Neural progenitor cell (in vitro differentiated cells): ENCODE results near the gene ZNF808. TPM values are rescaled to one million over a fixed set of nuclear protein-coding genes. Genes with fewer than 3 reads are reported as not detected.
A peak's percentile ranks its signal among the peaks of the same experiment; 100 is the strongest.

Experiments used
- DNase-seq: peaks from one replicate; pipeline ENCODE4 v3.0.0-alpha.2; 2016; ENCODE audit warnings: low spot score
- H2AFZ ChIP-seq: fragments of 200-600 bp; sonication (generic); replicated peaks from 2 replicates; pipeline ENCODE4 v1.6.1; 2016; ENCODE audit warnings: antibody characterized with exemption
- H3F3A ChIP-seq: fragments of 200-600 bp; sonication (generic); 2 replicates; pipeline ENCODE4 v1.6.1; 2016; ENCODE audit warnings: antibody characterized with exemption, low read depth
- H3K27ac ChIP-seq: fragments of 200-600 bp; sonication (generic); 2 replicates; pipeline ENCODE4 v1.5.1; 2016; ENCODE audit warnings: mild to moderate bottlenecking
- H3K27me3 ChIP-seq: fragments of 200-600 bp; sonication (generic); 2 replicates; pipeline ENCODE4 v1.6.1; 2016; ENCODE audit warnings: mild to moderate bottlenecking, moderate library complexity
- H3K36me3 ChIP-seq: fragments of 200-600 bp; sonication (generic); 2 replicates; pipeline ENCODE4 v1.5.1; 2016
- H3K4me1 ChIP-seq: fragments of 200-600 bp; sonication (generic); 2 replicates; pipeline ENCODE4 v1.6.1; 2016; ENCODE audit warnings: mixed run types
- H3K4me2 ChIP-seq: fragments of 200-600 bp; sonication (generic); 2 replicates; pipeline ENCODE4 v1.6.1; 2016
- H3K4me3 ChIP-seq: fragments of 200-600 bp; sonication (generic); 2 replicates; pipeline ENCODE4 v1.5.1; 2016
- H3K79me2 ChIP-seq: fragments of 200-600 bp; sonication (generic); 2 replicates; pipeline ENCODE4 v1.6.1; 2016; ENCODE audit warnings: low read depth
- H3K9ac ChIP-seq: fragments of 200-600 bp; sonication (generic); 2 replicates; pipeline ENCODE4 v1.6.1; 2016
- H3K9me3 ChIP-seq: fragments of 200-600 bp; sonication (generic); 2 replicates; pipeline ENCODE4 v1.5.1; 2016; ENCODE audit warnings: low read depth
- H4K20me1 ChIP-seq: fragments of 200-600 bp; sonication (generic); 2 replicates; pipeline ENCODE4 v1.6.1; 2016; ENCODE audit warnings: low read depth
- H3K27ac Mint-ChIP-seq: 3 replicates; pipeline ENCODE4 v1.8.0; 2021; ENCODE audit warnings: mixed read lengths
- H3K27me3 Mint-ChIP-seq: 2 replicates; pipeline ENCODE4 v1.8.0; 2022; ENCODE audit warnings: low read depth, mild to moderate bottlenecking, inconsistent platforms, moderate library complexity, mixed read lengths; ENCODE audit not compliant: insufficient read depth
- H3K36me3 Mint-ChIP-seq: 3 replicates; pipeline ENCODE4 v1.8.0; 2021; ENCODE audit warnings: mixed read lengths
- H3K4me1 Mint-ChIP-seq: 3 replicates; pipeline ENCODE4 v1.8.0; 2021; ENCODE audit warnings: mixed read lengths
- H3K4me3 Mint-ChIP-seq: 3 replicates; pipeline ENCODE4 v1.8.0; 2021; ENCODE audit warnings: mild to moderate bottlenecking, moderate library complexity, mixed read lengths
- H3K9me3 Mint-ChIP-seq: 3 replicates; pipeline ENCODE4 v1.8.0; 2020; ENCODE audit warnings: mixed read lengths
- EZH2 ChIP-seq: fragments of 200-600 bp; sonication (generic); IDR thresholded peaks from 2 replicates; pipeline ENCODE4 v1.6.1; 2017; ENCODE audit warnings: antibody characterized with exemption, mild to moderate bottlenecking, moderate library complexity
- EZH2phosphoT487 ChIP-seq: fragments of 200-600 bp; sonication (generic); IDR thresholded peaks from 2 replicates; pipeline ENCODE4 v1.6.1; 2017; ENCODE audit warnings: antibody characterized with exemption
- total RNA-seq: library from RNA; depleted of rRNA; stranded (reverse); fragments of >200 nt; gene quantifications from 2 replicates; pipeline ENCODE4 v1.2.3, GENCODE V29; 2015; ENCODE audit warnings: low replicate concordance
- TF ChIP-seq, protein P1 (sequence below): fragments of 200-600 bp; sonication (generic); IDR thresholded peaks from 2 replicates; pipeline ENCODE4 v1.5.1; 2017; ENCODE audit warnings: antibody characterized with exemption, mild to moderate bottlenecking

The ZNF808 gene
- total RNA-seq, 1 donor from 2014 or later: 18.9 TPM

- H3K4me2 ChIP-seq: peak overlapping the region; percentile 73
- Mint-ChIP-seq H3K36me3 (peaks cover 1% of the 10 kb centered on the region), H3K27ac (no peak overlapping the region)
Measured at GRCh38 chr19:52492201-52492993, 35.1 kb upstream of the ZNF808 start.

GRCh38 chr19:52492994-52493470 is 34.4 kb upstream of the ZNF808 start:
- Histone ChIP-seq H3K79me2 (no peaks in the 10 kb centered on the region), H4K20me1 (no peaks in the 10 kb centered on the region), H3K9me3 (no peaks in the 10 kb centered on the region), H3K4me1 (no peaks in the 10 kb centered on the region), H3K9ac (no peak overlapping the region), H2AFZ (peak overlapping the region; percentile 80), H3K4me3 (peak overlapping the region; percentile 41), H3K36me3 (no peaks in the 10 kb centered on the region), H3F3A (peaks cover 17% of the 10 kb centered on the region), H3K4me2 (peak overlapping the region; percentile 73), H3K27ac (no peak overlapping the region), H3K27me3 (peaks cover 16% of the 10 kb centered on the region)
- peaks cover 4% of the 10 kb centered on the region for H3K27me3 Mint-ChIP-seq
- peak overlapping the region; percentile 55 for H3K4me3 Mint-ChIP-seq
- TF ChIP-seq EZH2: no peak
- TF ChIP-seq EZH2phosphoT487: no peak
- TF ChIP-seq, protein P1, sequence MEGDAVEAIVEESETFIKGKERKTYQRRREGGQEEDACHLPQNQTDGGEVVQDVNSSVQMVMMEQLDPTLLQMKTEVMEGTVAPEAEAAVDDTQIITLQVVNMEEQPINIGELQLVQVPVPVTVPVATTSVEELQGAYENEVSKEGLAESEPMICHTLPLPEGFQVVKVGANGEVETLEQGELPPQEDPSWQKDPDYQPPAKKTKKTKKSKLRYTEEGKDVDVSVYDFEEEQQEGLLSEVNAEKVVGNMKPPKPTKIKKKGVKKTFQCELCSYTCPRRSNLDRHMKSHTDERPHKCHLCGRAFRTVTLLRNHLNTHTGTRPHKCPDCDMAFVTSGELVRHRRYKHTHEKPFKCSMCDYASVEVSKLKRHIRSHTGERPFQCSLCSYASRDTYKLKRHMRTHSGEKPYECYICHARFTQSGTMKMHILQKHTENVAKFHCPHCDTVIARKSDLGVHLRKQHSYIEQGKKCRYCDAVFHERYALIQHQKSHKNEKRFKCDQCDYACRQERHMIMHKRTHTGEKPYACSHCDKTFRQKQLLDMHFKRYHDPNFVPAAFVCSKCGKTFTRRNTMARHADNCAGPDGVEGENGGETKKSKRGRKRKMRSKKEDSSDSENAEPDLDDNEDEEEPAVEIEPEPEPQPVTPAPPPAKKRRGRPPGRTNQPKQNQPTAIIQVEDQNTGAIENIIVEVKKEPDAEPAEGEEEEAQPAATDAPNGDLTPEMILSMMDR: peak; percentile 52
- peaks cover 1% of the 10 kb centered on the region for H3K36me3 Mint-ChIP-seq
- no peaks in the 10 kb centered on the region for H3K4me1 Mint-ChIP-seq
- H3K27ac Mint-ChIP-seq: no peak overlapping the region
- peaks cover 59% of the 10 kb centered on the region for H3K9me3 Mint-ChIP-seq
- peak; percentile 81 for DNase-seq

More at GRCh38 chr19:52492201-52492993, 35.1 kb upstream of the ZNF808 start:
- Histone ChIP-seq H3F3A (peaks cover 17% of the 10 kb centered on the region), H3K27me3 (peaks cover 14% of the 10 kb centered on the region), H3K4me3 (peak overlapping the region; percentile 41), H3K27ac (no peak overlapping the region), H3K9ac (no peak overlapping the region), H3K79me2 (no peaks in the 10 kb centered on the region), H3K36me3 (no peaks in the 10 kb centered on the region), H4K20me1 (no peaks in the 10 kb centered on the region), H2AFZ (peak overlapping the region; percentile 80), H3K4me1 (no peaks in the 10 kb centered on the region), H3K9me3 (no peaks in the 10 kb centered on the region)
- Mint-ChIP-seq H3K9me3 (peaks cover 53% of the 10 kb centered on the region), H3K4me3 (no peak overlapping the region), H3K4me1 (no peaks in the 10 kb centered on the region), H3K27me3 (peaks cover 4% of the 10 kb centered on the region)
- DNase-seq: peak; percentile 91
- TF ChIP-seq, protein P1: no peak
- TF ChIP-seq EZH2phosphoT487 (no peak), EZH2 (no peak)

DNA sequence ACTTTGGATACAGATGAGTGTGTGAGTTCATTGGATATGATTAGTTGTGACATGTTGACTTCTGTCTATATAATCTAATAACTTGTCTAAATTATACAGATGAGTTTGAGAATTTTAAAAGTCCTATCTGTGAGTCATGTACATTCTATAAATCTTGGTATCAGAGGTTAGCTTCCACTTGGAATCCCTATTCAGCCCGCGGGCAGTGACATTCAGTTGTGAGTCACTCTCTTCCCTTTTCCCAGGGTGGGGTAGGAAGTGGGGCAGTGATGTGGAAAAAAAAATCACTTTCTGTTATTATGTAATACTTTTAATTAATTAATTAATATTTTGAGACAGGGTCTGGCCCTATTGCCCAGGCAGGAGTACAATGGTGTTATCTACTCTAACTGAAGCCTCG is 33.0 kb upstream of the ZNF808 start:
- H3K27ac ChIP-seq: no peak overlapping the region

More for the DNA sequence above, 33.0 kb upstream of the ZNF808 start:
- Histone ChIP-seq H3K9me3 (no peaks in the 10 kb centered on the region), H3K79me2 (no peaks in the 10 kb centered on the region), H3K4me1 (no peaks in the 10 kb centered on the region), H4K20me1 (no peaks in the 10 kb centered on the region), H2AFZ (no peak overlapping the region), H3K9ac (no peak overlapping the region), H3K4me2 (no peak overlapping the region), H3K36me3 (no peaks in the 10 kb centered on the region), H3K4me3 (no peak overlapping the region), H3F3A (peaks cover 17% of the 10 kb centered on the region), H3K27me3 (peaks cover 26% of the 10 kb centered on the region)
- peaks cover 58% of the 10 kb centered on the region for H3K9me3 Mint-ChIP-seq
- H3K27me3 Mint-ChIP-seq: peaks cover 6% of the 10 kb centered on the region
- DNase-seq: no peak
- no peaks in the 10 kb centered on the region for H3K4me1 Mint-ChIP-seq
- H3K36me3 Mint-ChIP-seq: peaks cover 2% of the 10 kb centered on the region
- H3K27ac Mint-ChIP-seq: no peak overlapping the region
- TF ChIP-seq, protein P1: no peak
- TF ChIP-seq EZH2 (no peak), EZH2phosphoT487 (no peak)
- H3K4me3 Mint-ChIP-seq: no peak overlapping the region
